ACC112 (cell line): Measurements from ENCODE around the gene ERAP2.

ENCODE experiments used
- H2AFZ ChIP-seq: fragments of 200-600 bp; sonication (generic); one replicate; pipeline ENCODE4 v1.6.0; 2017; ENCODE audit warnings: antibody characterized with exemption, low read length; ENCODE audit not compliant: unreplicated experiment
- H3K27ac ChIP-seq: fragments of 200-600 bp; sonication (generic); 2 replicates; pipeline ENCODE4 v1.5.1; 2014; ENCODE audit warnings: low read depth, mild to moderate bottlenecking, antibody characterized with exemption, low read length, moderate library complexity
- H3K27me3 ChIP-seq: fragments of 200-600 bp; sonication (generic); 2 replicates; pipeline ENCODE4 v1.6.1; 2014; ENCODE audit warnings: mild to moderate bottlenecking, antibody characterized with exemption, low read length, moderate library complexity, mixed read lengths; ENCODE audit not compliant: insufficient read depth
- H3K36me3 ChIP-seq: fragments of 200-600 bp; sonication (generic); 2 replicates; pipeline ENCODE4 v1.6.1; 2016; ENCODE audit warnings: mild to moderate bottlenecking, antibody characterized with exemption, low read length, moderate library complexity, mixed read lengths; ENCODE audit not compliant: insufficient read depth
- H3K4me1 ChIP-seq: fragments of 200-600 bp; sonication (generic); one replicate; pipeline ENCODE4 v1.6.1; 2016; ENCODE audit warnings: low read length, mixed read lengths; ENCODE audit not compliant: insufficient read depth, unreplicated experiment, control insufficient read depth
- H3K4me3 ChIP-seq: fragments of 200-600 bp; sonication (generic); 2 replicates; pipeline ENCODE4 v1.5.1; 2014; ENCODE audit warnings: mild to moderate bottlenecking, low read depth, low read length
- H3K79me2 ChIP-seq: fragments of 200-600 bp; sonication (generic); one replicate; pipeline ENCODE4 v1.6.0; 2016; ENCODE audit warnings: low read length; ENCODE audit not compliant: control insufficient read depth, unreplicated experiment, insufficient read depth

The ERAP2 gene

DNA sequence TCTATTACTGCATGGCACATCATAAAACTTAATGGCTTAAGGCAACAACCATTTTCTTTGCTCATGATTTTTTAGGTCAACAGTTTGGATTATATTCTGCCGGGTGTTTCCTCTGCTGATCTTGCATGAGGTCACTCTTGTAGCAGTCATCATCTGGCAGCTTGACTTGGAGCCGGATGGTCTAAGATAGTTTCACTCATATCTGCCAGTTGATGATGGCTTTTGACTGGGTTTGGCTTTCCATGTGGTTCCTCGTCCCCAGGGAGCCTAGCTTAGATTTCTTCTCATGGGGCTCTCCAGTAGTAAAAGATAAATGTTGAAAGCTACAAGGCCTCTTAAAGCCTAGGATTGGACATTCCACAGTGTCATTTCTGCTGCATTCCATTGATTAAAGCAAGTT, 87.0 kb downstream of the ERAP2 start:
- peak overlapping the region; percentile 47 for H3K27ac ChIP-seq
- H3K36me3 ChIP-seq: peaks cover 3% of the 10 kb centered on the region; the same call in 1 of the 2 replicates
- H3K79me2 ChIP-seq: peaks cover 45% of the 10 kb centered on the region
- no peak overlapping the region for H2AFZ ChIP-seq
- no peaks in the 10 kb centered on the region for H3K27me3 ChIP-seq
- peaks cover 37% of the 10 kb centered on the region for H3K4me1 ChIP-seq
- no peak overlapping the region for H3K4me3 ChIP-seq

GRCh38 chr5:96966801-96967200, 90.5 kb downstream of the ERAP2 start:
- Histone ChIP-seq H2AFZ (no peak overlapping the region), H3K36me3 (no peaks in the 10 kb centered on the region), H3K4me3 (no peak overlapping the region), H3K27me3 (no peaks in the 10 kb centered on the region), H3K79me2 (peaks cover 64% of the 10 kb centered on the region), H3K27ac (no peak overlapping the region), H3K4me1 (peaks cover 38% of the 10 kb centered on the region)

DNA sequence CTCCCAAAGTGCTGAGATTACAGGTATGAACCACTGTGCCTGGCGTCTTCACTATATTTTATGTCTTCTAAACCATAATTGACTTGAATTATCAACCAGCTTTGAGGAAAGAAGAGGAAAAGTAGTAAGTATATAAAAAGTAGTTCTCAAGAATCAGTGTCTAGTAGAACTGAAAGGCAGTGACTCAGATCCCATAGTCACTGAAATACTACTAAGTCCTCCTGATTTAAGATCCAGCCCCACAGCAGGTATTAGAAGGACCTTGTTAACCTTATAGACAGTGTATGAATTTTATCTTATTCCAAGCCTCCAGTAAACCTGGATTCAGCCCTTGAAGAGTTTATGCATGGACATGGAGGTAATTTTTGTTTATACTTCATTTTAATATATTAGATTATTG, 91.1 kb downstream of the ERAP2 start:
- no peak overlapping the region for H3K4me3 ChIP-seq
- no peak overlapping the region for H2AFZ ChIP-seq
- 0 out of 2 replicates have a peak overlapping the region, but pooled peaks have one; percentile 2 for H3K27ac ChIP-seq
- H3K36me3 ChIP-seq: no peaks in the 10 kb centered on the region
- H3K79me2 ChIP-seq: peaks cover 66% of the 10 kb centered on the region
- H3K4me1 ChIP-seq: peaks cover 32% of the 10 kb centered on the region
- no peaks in the 10 kb centered on the region for H3K27me3 ChIP-seq

DNA sequence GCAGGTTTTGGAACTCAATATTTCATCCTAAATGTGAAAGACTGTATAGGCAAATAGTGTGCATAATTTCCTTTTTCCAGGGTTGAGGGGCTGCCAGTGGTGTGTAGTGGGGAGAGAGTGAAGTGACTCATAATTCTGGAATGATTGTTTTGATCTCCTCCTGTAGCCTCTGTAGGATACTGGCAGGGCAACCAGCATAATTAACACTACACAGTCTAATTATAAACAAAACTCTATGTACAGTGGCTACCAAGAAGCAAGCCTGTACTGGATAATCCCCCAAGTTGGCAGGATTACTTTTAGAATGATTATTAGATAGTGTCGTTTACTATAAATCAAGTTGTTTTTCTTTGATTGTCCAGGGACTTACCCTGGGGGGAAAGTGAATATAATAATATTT, 91.8 kb downstream of the ERAP2 start:
- H3K4me1 ChIP-seq: peaks cover 25% of the 10 kb centered on the region
- 0 out of 2 replicates have a peak overlapping the region, but pooled peaks have one; percentile 2 for H3K4me3 ChIP-seq
- peak overlapping the region; percentile 2; the same call in 1 of the 2 replicates for H3K27ac ChIP-seq
- no peaks in the 10 kb centered on the region for H3K27me3 ChIP-seq
- no peak overlapping the region for H2AFZ ChIP-seq
- H3K79me2 ChIP-seq: peaks cover 72% of the 10 kb centered on the region
- H3K36me3 ChIP-seq: no peaks in the 10 kb centered on the region

- peaks cover 74% of the 10 kb centered on the region for H3K79me2 ChIP-seq
- peaks cover 20% of the 10 kb centered on the region for H3K4me1 ChIP-seq
- no peak overlapping the region for H2AFZ ChIP-seq
- peak overlapping the region; percentile 2; the same call in 1 of the 2 replicates for H3K27ac ChIP-seq
- no peaks in the 10 kb centered on the region for H3K36me3 ChIP-seq
- 0 out of 2 replicates have a peak overlapping the region, but pooled peaks have one; percentile 2 for H3K4me3 ChIP-seq
- H3K27me3 ChIP-seq: no peaks in the 10 kb centered on the region
Observed at GRCh38 chr5:96968614-96969013, 92.3 kb downstream of the ERAP2 start.
